ENCODE data around the gene WDR75. TPM values are rescaled to one million over a fixed set of nuclear protein-coding genes. Genes with fewer than 3 reads are reported as not detected.
"Not testable (repeated sequence)": the region's sequence is repeated elsewhere in the genome, so short reads cannot be mapped to it uniquely, and the experiment has no call there.

Gene WDR75
- total RNA-seq, 1 donor, result 24.2 TPM

GRCh38 chr2:189439342-189439741 is 1.9 kb upstream of the WDR75 start:
- peak in 1 of 3 donors; percentile 8 for DNase-seq (ENCODE audit: low read depth in 2 of 3, low spot score in 2 of 3)

GRCh38 chr2:189440644-189440946 is 679 bp upstream of the WDR75 start:
- DNase-seq (ENCODE audit: low read depth in 2 of 3, low spot score in 2 of 3), result no peak

- no peak for DNase-seq (ENCODE audit: low read depth in 2 of 3, low spot score in 2 of 3)
These were observed 418 bp downstream of the WDR75 start for GRCh38 chr2:189441709-189442074.

- no peak for DNase-seq (ENCODE audit: low read depth in 2 of 3, low spot score in 2 of 3)
These were observed 1.2 kb downstream of the WDR75 start for GRCh38 chr2:189442468-189442867.

- no peak for DNase-seq (ENCODE audit: low read depth in 2 of 3, low spot score in 2 of 3)
These were observed 3.0 kb downstream of the WDR75 start for GRCh38 chr2:189444322-189444721.

- DNase-seq (ENCODE audit: low read depth in 2 of 3, low spot score in 2 of 3), result no peak
These were observed 5.5 kb downstream of the WDR75 start for GRCh38 chr2:189446780-189447179.

- DNase-seq (ENCODE audit: low read depth in 2 of 3, low spot score in 2 of 3), result no peak
These were observed 12.7 kb downstream of the WDR75 start for GRCh38 chr2:189454009-189454408.

GRCh38 chr2:189465076-189465475 is 23.8 kb downstream of the WDR75 start:
- DNase-seq (ENCODE audit: low read depth in 2 of 3, low spot score in 2 of 3), result no peak

- DNase-seq (ENCODE audit: low read depth in 2 of 3, low spot score in 2 of 3), result no peak
These were observed 24.2 kb downstream of the WDR75 start for GRCh38 chr2:189465478-189465877.

- peak in 1 of 3 donors; percentile 4 for DNase-seq (ENCODE audit: low read depth in 2 of 3, low spot score in 2 of 3)
These were observed 24.8 kb downstream of the WDR75 start for GRCh38 chr2:189466046-189466445.

GRCh38 chr2:189466656-189467055 is 25.4 kb downstream of the WDR75 start:
- peak in 2 of 3 donors; percentile 47 to 77 for DNase-seq (ENCODE audit: low read depth in 2 of 3, low spot score in 2 of 3)

GRCh38 chr2:189467160-189467559 is 25.9 kb downstream of the WDR75 start:
- no peak for DNase-seq (ENCODE audit: low read depth in 2 of 3, low spot score in 2 of 3)

- no peak for DNase-seq (ENCODE audit: low read depth in 2 of 3, low spot score in 2 of 3)
These were observed 26.3 kb downstream of the WDR75 start for GRCh38 chr2:189467593-189467992.

GRCh38 chr2:189474526-189474925 is 33.3 kb downstream of the WDR75 start:
- no peak for DNase-seq (ENCODE audit: low read depth in 2 of 3, low spot score in 2 of 3)

- no peak for DNase-seq (ENCODE audit: low read depth in 2 of 3, low spot score in 2 of 3)
These were observed 36.5 kb downstream of the WDR75 start for GRCh38 chr2:189477756-189478155.

GRCh38 chr2:189478289-189478688 is 37.0 kb downstream of the WDR75 start:
- DNase-seq (ENCODE audit: low read depth in 2 of 3, low spot score in 2 of 3), result not testable (repeated sequence)

GRCh38 chr2:189481071-189481470 is 39.8 kb downstream of the WDR75 start:
- DNase-seq (ENCODE audit: low read depth in 2 of 3, low spot score in 2 of 3), result no peak

GRCh38 chr2:189483571-189483970 is 42.3 kb downstream of the WDR75 start:
- DNase-seq (ENCODE audit: low read depth in 2 of 3, low spot score in 2 of 3), result no peak

GRCh38 chr2:189483980-189484740 is 42.9 kb downstream of the WDR75 start:
- DNase-seq (ENCODE audit: low read depth in 2 of 3, low spot score in 2 of 3), result no peak

- no peak for DNase-seq (ENCODE audit: low read depth in 2 of 3, low spot score in 2 of 3)
These were observed 43.9 kb downstream of the WDR75 start for GRCh38 chr2:189485146-189485545.

GRCh38 chr2:189486237-189486770 is 45.0 kb downstream of the WDR75 start:
- no peak for DNase-seq (ENCODE audit: low read depth in 2 of 3, low spot score in 2 of 3)

GRCh38 chr2:189487283-189488007 is 46.2 kb downstream of the WDR75 start:
- DNase-seq (ENCODE audit: low read depth in 2 of 3, low spot score in 2 of 3), result no peak

Measured in hematopoietic multipotent progenitor cell (in vitro differentiated cells).